Measurements from ENCODE around the gene LRRC59.

LRRC59 gene

GRCh38 chr17:50444841-50445715, 47.8 kb upstream of the LRRC59 start:
- ATAC-seq: no peak
- TF ChIP-seq POU6F1 (CRISPR knock-in tag; IDR thresholded peaks at IDR 0.05; ENCODE audit: borderline replicate concordance, low read depth) (no peak), GLIS3 (CRISPR knock-in tag; IDR thresholded peaks at IDR 0.05) (no peak), CSDC2 (CRISPR knock-in tag; IDR thresholded peaks at IDR 0.05) (no peak), ZFP3 (CRISPR knock-in tag; IDR thresholded peaks at IDR 0.05) (no peak), ZNF70 (CRISPR knock-in tag; IDR thresholded peaks at IDR 0.05) (no peak)

DNA sequence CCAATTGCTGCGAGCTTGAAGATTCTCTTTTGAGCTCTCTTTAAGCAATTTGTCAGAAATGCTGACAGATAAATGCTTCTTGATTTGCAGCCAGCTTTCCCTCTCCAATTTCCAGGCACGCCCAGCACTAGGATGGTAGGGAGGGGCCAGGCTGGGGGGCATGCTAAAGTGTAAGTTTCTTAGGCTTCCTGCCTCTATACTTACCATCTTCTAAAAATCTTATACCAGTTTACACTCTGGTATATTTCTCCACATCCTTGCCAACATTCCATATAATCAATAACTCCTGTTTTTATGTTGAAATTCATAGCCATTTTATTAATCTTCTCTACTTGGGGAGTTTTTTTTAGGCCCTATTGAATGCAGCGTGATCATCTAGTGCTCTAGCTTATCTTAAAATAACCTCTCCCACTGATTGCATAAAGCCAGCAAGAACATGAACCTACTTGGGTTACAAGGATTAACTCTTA, 46.2 kb upstream of the LRRC59 start:
- TF ChIP-seq, protein P1, sequence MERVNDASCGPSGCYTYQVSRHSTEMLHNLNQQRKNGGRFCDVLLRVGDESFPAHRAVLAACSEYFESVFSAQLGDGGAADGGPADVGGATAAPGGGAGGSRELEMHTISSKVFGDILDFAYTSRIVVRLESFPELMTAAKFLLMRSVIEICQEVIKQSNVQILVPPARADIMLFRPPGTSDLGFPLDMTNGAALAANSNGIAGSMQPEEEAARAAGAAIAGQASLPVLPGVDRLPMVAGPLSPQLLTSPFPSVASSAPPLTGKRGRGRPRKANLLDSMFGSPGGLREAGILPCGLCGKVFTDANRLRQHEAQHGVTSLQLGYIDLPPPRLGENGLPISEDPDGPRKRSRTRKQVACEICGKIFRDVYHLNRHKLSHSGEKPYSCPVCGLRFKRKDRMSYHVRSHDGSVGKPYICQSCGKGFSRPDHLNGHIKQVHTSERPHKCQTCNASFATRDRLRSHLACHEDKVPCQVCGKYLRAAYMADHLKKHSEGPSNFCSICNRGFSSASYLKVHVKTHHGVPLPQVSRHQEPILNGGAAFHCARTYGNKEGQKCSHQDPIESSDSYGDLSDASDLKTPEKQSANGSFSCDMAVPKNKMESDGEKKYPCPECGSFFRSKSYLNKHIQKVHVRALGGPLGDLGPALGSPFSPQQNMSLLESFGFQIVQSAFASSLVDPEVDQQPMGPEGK (CRISPR knock-in tag; IDR thresholded peaks at IDR 0.05; ENCODE audit: borderline replicate concordance): peak; percentile 61; the same call in 1 of the 2 replicates
- TF ChIP-seq POU6F1 (CRISPR knock-in tag; IDR thresholded peaks at IDR 0.05; ENCODE audit: borderline replicate concordance, low read depth): no peak
- TF ChIP-seq ISL1 (CRISPR knock-in tag; IDR thresholded peaks at IDR 0.05): peak; percentile 26; the same call in 1 of the 2 replicates
- TF ChIP-seq ZFP30 (CRISPR knock-in tag; IDR thresholded peaks at IDR 0.05): no peak
- peak; percentile 68 for ATAC-seq

DNA sequence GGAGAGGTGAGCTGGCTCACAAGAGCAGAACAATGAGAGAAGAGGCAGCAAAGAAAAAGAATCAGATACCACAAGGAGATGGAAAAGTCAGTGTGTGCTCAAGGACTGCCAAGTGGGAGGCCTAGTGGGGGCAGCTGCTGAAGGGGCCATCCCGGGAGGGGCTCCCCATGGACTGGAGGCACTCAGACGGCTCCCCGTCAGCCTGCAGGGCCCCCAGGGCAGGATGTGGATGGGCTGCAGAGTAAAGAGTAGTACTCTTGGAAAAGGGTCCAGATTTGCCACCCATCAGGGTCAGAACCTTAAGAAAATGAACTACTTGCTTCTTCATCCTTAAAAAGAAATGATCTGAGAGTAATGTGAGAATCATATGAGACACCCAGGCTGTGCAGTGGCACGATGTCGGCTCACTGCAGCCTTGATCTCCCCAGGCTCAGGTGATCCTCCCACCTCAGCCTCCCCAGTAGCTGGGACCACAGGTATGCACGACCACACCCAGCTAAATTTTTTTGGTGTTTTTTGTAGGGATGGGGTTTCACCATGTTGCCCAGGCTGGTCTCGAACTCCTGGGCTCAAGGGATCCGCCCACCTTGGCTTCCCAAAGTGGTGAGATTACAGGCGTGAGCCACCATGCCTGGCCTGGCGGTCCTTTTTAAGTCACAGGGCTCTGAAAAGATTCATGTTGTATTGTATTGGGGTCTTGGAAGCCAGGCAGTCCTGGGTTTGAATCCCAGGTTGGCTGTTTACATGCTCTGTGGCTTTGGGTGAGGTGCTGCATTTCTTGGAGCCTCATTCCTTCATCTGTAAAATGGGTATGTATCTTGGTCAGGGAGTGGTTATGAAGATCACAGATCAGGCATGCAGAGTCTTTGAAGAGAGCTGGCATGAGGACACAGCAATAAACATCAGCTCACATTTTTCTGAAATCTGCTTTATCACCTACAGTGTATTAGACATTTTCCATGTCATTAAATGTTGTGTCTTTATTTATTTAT, 43.8 kb upstream of the LRRC59 start:
- TF ChIP-seq, protein P1 (CRISPR knock-in tag; IDR thresholded peaks at IDR 0.05; ENCODE audit: borderline replicate concordance): no peak
- no peak for TF ChIP-seq TOX (CRISPR knock-in tag; IDR thresholded peaks at IDR 0.05; ENCODE audit: borderline replicate concordance)
- ATAC-seq: no peak

GRCh38 chr17:50440172-50440837, 43.0 kb upstream of the LRRC59 start:
- ATAC-seq: no peak
- TF ChIP-seq ARNTL (CRISPR knock-in tag; IDR thresholded peaks at IDR 0.05; ENCODE audit: borderline replicate concordance, low read depth) (no peak), SNAI2 (CRISPR knock-in tag; IDR thresholded peaks at IDR 0.05) (no peak), ZNF70 (CRISPR knock-in tag; IDR thresholded peaks at IDR 0.05) (no peak), CREB5 (CRISPR knock-in tag; IDR thresholded peaks at IDR 0.05; ENCODE audit: low read depth) (no peak)

DNA sequence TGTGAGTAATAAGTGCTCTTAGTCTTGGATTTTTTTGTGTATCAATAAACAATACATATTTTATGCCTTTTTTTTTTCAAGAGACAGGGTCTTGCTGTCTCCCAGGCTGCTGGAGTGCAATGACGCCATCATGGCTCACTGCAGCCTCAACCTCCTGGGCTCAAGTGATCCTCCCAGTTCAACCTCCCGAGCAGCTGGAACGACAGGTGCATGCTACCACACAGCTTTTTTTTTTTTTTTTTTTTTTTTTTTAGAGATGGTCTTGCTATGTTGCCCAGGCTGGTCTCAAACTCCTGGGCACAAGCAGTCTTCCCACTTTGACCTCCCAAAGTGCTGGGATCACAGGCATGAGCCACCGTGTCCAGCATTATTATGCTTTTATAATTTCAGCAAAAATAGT, 41.7 kb upstream of the LRRC59 start:
- no peak for ATAC-seq
- TF ChIP-seq ZNF565 (CRISPR knock-in tag; conservative IDR thresholded peaks at IDR 0.05; ENCODE audit: low read depth) (no peak), CREB5 (CRISPR knock-in tag; IDR thresholded peaks at IDR 0.05; ENCODE audit: low read depth) (no peak), ISL1 (CRISPR knock-in tag; IDR thresholded peaks at IDR 0.05) (no peak), TOX (CRISPR knock-in tag; IDR thresholded peaks at IDR 0.05; ENCODE audit: borderline replicate concordance) (no peak), RARB (CRISPR knock-in tag; IDR thresholded peaks at IDR 0.05) (no peak), SNAI2 (CRISPR knock-in tag; IDR thresholded peaks at IDR 0.05) (no peak), CSRNP3 (CRISPR knock-in tag; IDR thresholded peaks at IDR 0.05) (no peak), TCF4 (CRISPR knock-in tag; IDR thresholded peaks at IDR 0.05; ENCODE audit: borderline replicate concordance) (no peak), CSDC2 (CRISPR knock-in tag; IDR thresholded peaks at IDR 0.05) (no peak), ZNF8 (CRISPR knock-in tag; IDR thresholded peaks at IDR 0.05) (no peak), ARNTL (CRISPR knock-in tag; IDR thresholded peaks at IDR 0.05; ENCODE audit: borderline replicate concordance, low read depth) (no peak)
